ENCODE data around the gene KCNH3. TPM values are rescaled to one million over a fixed set of nuclear protein-coding genes. Genes with fewer than 3 reads are reported as not detected.

The KCNH3 gene
- total and polyA plus RNA-seq, 2 of the 8 experiments (the other 6 are each of a cell fraction or from before 2014, with no cell fraction given) = 0.24 to 0.50 TPM

- TF ChIP-seq SUZ12 (IDR thresholded peaks at IDR 0.05; ENCODE audit: low read length) = no peak
These were observed 43.4 kb downstream of the KCNH3 start (continued) for GRCh38 chr12:49582201-49582600.

All from H1 (cell line).